ENCODE results near the gene GATC.

GRCh38 chr12:120399531-120399930 lies 46.7 kb upstream of the GATC start:
- TF ChIP-seq EZH2phosphoT487 (IDR thresholded peaks at IDR 0.05; ENCODE audit: insufficient read depth, low read depth) (no peak), EZH2 (IDR thresholded peaks at IDR 0.05; ENCODE audit: insufficient read depth, poor library complexity, severe bottlenecking) (no peak)
